Small intestine (tissue), 7 donors: Measurements from ENCODE around the gene GIT2. TPM values are rescaled to one million over a fixed set of nuclear protein-coding genes. Genes with fewer than 3 reads are reported as not detected.
"Not testable (repeated sequence)": the region's sequence is repeated elsewhere in the genome, so short reads cannot be mapped to it uniquely, and the experiment has no call there.

Experiments
- DNase-seq, 2 donors: peaks; one replicate each; pipeline versions ENCODE4 v3.0.0 to v3.0.0-alpha.2; 2013
- FAIRE-seq: peaks from 2 replicates; lab custom pipeline; 2012; peaks lifted over from hg19 to GRCh38; lab: Jason Lieb, UNC
- H3K27ac ChIP-seq, 3 donors: one replicate each; pipeline ENCODE4 v1.5.1; 2013; ENCODE audit warnings: low read length in 2 of 3, mild to moderate bottlenecking in 2 of 3, control low read depth in 1 of 3, inconsistent platforms in 1 of 3, low read depth in 1 of 3, moderate library complexity in 1 of 3
- H3K27me3 ChIP-seq, 3 donors: one replicate each; pipeline ENCODE4 v1.6.1; 2013; ENCODE audit warnings: low read length in 3 of 3, inconsistent platforms in 1 of 3; ENCODE audit not compliant: control insufficient read depth in 3 of 3, insufficient read depth in 3 of 3
- H3K36me3 ChIP-seq, 3 donors: one replicate each; pipeline ENCODE4 v1.6.1; 2013; ENCODE audit warnings: low read length in 3 of 3, inconsistent platforms in 1 of 3, low read depth in 1 of 3, mild to moderate bottlenecking in 1 of 3, moderate library complexity in 1 of 3; ENCODE audit not compliant: control insufficient read depth in 3 of 3, insufficient read depth in 2 of 3
- H3K4me1 ChIP-seq, 3 donors: one replicate each; pipeline ENCODE4 v1.6.1; 2013; ENCODE audit warnings: low read length in 2 of 3, inconsistent platforms in 1 of 3, low read depth in 1 of 3, mild to moderate bottlenecking in 1 of 3, moderate library complexity in 1 of 3; ENCODE audit not compliant: control insufficient read depth in 3 of 3, insufficient read depth in 2 of 3
- H3K4me3 ChIP-seq, 3 donors: one replicate each; pipeline ENCODE4 v1.5.1; 2013; ENCODE audit warnings: low read length in 3 of 3, control low read depth in 1 of 3, inconsistent platforms in 1 of 3, low read depth in 1 of 3, mild to moderate bottlenecking in 1 of 3, moderate library complexity in 1 of 3
- H3K9me3 ChIP-seq, 2 donors: one replicate each; pipeline ENCODE4 v1.6.1; 2013; ENCODE audit warnings: low read depth in 1 of 2, low read length in 1 of 2; ENCODE audit not compliant: control insufficient read depth in 2 of 2, insufficient read depth in 1 of 2
- WGBS, 3 donors: extraction: QIAGEN DNeasy Blood & Tissue Kit; methylation state at CpG; one replicate each; pipeline ENCODE4 v1.1.7; 2013; 5-methylcytosine and 5-hydroxymethylcytosine counted together
- polyA plus RNA-seq, 4 donors: library from polyadenylated mRNA; stranded (reverse) in 3 of 4; unstranded in 1 of 4; fragments of 200-250 nt in 3 of 4; fragments of 120-200 nt in 1 of 4; gene quantifications; one replicate each; pipeline versions ENCODE4 v1.2.1 to v1.2.3, GENCODE V29; 2013
- donor health status: healthy with polysubstance abuse.
- donor health status: control.
- donor health status: control.
- donor health status: Bipolar disorder and iron deficiency.
- donor health status: healthy.

Gene GIT2
- polyA plus RNA-seq, 4 donors: 7.0 to 32.6 (median 9.0) TPM

- Histone ChIP-seq H3K4me3 (no peak overlapping the region), H3K4me1 (peaks cover 0 to 3% (median 0%) of the 10 kb centered on the region in 3 donors), H3K9me3 (no peaks in the 10 kb centered on the region), H3K36me3 (peaks cover 6 to 61% (median 14%) of the 10 kb centered on the region in 3 donors), H3K27me3 (no peaks in the 10 kb centered on the region), H3K27ac (no peak overlapping the region)
- peak in 1 of 2 donors; percentile 27 for DNase-seq
- no peak for FAIRE-seq
- WGBS, 3 donors: 67 to 80% (median 73%) methylated on average over 5 of the region's 5 CpGs
Measured at GRCh38 chr12:109934026-109934425, 62.1 kb downstream of the GIT2 start.

GRCh38 chr12:109932878-109933503 lies 63.2 kb downstream of the GIT2 start:
- Histone ChIP-seq H3K27me3 (no peaks in the 10 kb centered on the region), H3K9me3 (no peaks in the 10 kb centered on the region), H3K4me3 (no peak overlapping the region), H3K4me1 (peaks cover 0 to 3% (median 0%) of the 10 kb centered on the region in 3 donors), H3K27ac (peak overlapping the region in 1 of 3 donors; percentile 19), H3K36me3 (peaks cover 0 to 61% (median 5%) of the 10 kb centered on the region in 3 donors)
- 72 to 86% (median 79%) methylated on average over 14 of the region's 14 CpGs for WGBS, 3 donors
- FAIRE-seq: no peak
- DNase-seq: no peak

GRCh38 chr12:109931143-109931542 lies 65.0 kb downstream of the GIT2 start:
- Histone ChIP-seq H3K36me3 (peaks cover 0 to 62% (median 3%) of the 10 kb centered on the region in 3 donors), H3K4me3 (no peak overlapping the region), H3K27ac (no peak overlapping the region), H3K27me3 (no peaks in the 10 kb centered on the region), H3K9me3 (no peaks in the 10 kb centered on the region), H3K4me1 (peaks cover 0 to 3% (median 0%) of the 10 kb centered on the region in 3 donors)
- FAIRE-seq: no peak
- DNase-seq: no peak
- WGBS, 3 donors: 93 to 95% (median 93%) methylated on average over 5 of the region's 5 CpGs

- no peak for DNase-seq
- Histone ChIP-seq H3K36me3 (peaks cover 0 to 55% (median 3%) of the 10 kb centered on the region in 3 donors), H3K4me1 (peaks cover 0 to 7% (median 0%) of the 10 kb centered on the region in 3 donors), H3K4me3 (no peak overlapping the region), H3K9me3 (no peaks in the 10 kb centered on the region), H3K27ac (no peak overlapping the region), H3K27me3 (no peaks in the 10 kb centered on the region)
- 77 to 79% (median 77%) methylated on average over 16 of the region's 16 CpGs for WGBS, 3 donors
- FAIRE-seq: no peak
Measured at GRCh38 chr12:109930028-109930800, 66.0 kb downstream of the GIT2 start.

GRCh38 chr12:109929326-109929725 lies 66.8 kb downstream of the GIT2 start:
- peaks cover 0 to 53% (median 3%) of the 10 kb centered on the region in 3 donors for H3K36me3 ChIP-seq
- 88 to 92% (median 90%) methylated on average over 14 of the region's 14 CpGs for WGBS, 3 donors
- not testable (repeated sequence) for H3K27me3 ChIP-seq, H3K4me1 ChIP-seq, H3K4me3 ChIP-seq, FAIRE-seq, DNase-seq, H3K27ac ChIP-seq, H3K9me3 ChIP-seq

GRCh38 chr12:109928058-109928656 lies 68.0 kb downstream of the GIT2 start:
- peaks cover 0 to 53% (median 3%) of the 10 kb centered on the region in 3 donors for H3K36me3 ChIP-seq
- H3K9me3 ChIP-seq: no peaks in the 10 kb centered on the region
- no peak overlapping the region for H3K4me3 ChIP-seq
- FAIRE-seq: no peak
- no peak for DNase-seq
- WGBS, 3 donors: 92 to 93% (median 93%) methylated on average over 12 of the region's 12 CpGs
- H3K27me3 ChIP-seq: no peaks in the 10 kb centered on the region
- no peak overlapping the region for H3K27ac ChIP-seq
- H3K4me1 ChIP-seq: peaks cover 0 to 8% (median 0%) of the 10 kb centered on the region in 3 donors

- Histone ChIP-seq H3K4me1 (peaks cover 0 to 8% (median 0%) of the 10 kb centered on the region in 3 donors), H3K9me3 (no peaks in the 10 kb centered on the region), H3K27me3 (no peaks in the 10 kb centered on the region), H3K27ac (no peak overlapping the region), H3K4me3 (no peak overlapping the region), H3K36me3 (peaks cover 0 to 48% (median 0%) of the 10 kb centered on the region in 3 donors)
- 61 to 72% (median 68%) methylated on average over 8 of the region's 8 CpGs for WGBS, 3 donors
- peak in 1 of 2 donors; percentile 54 for DNase-seq
- FAIRE-seq: no peak
Measured at GRCh38 chr12:109927622-109928021, 68.5 kb downstream of the GIT2 start.

- H3K36me3 ChIP-seq: peaks cover 0 to 49% (median 0%) of the 10 kb centered on the region in 3 donors
- H3K4me1 ChIP-seq: peaks cover 0 to 8% (median 0%) of the 10 kb centered on the region in 3 donors
- H3K9me3 ChIP-seq: no peaks in the 10 kb centered on the region
- no peak overlapping the region for H3K27ac ChIP-seq
- no peak for FAIRE-seq
- H3K4me3 ChIP-seq: no peak overlapping the region
- no peak for DNase-seq
- 87 to 90% (median 88%) methylated on average over 11 of the region's 11 CpGs for WGBS, 3 donors
- no peaks in the 10 kb centered on the region for H3K27me3 ChIP-seq
Measured at GRCh38 chr12:109926488-109927210, 69.5 kb downstream of the GIT2 start.
